Upper lobe of left lung (tissue), 4 donors: Measurements from ENCODE around the gene PHF21A.

Source experiments
- EP300 ChIP-seq, 4 donors: sonication (generic); formaldehyde crosslinking; IDR thresholded peaks; one replicate each; pipeline ENCODE4 v1.5.1; 2017; ENCODE audit warnings: antibody characterized with exemption in 4 of 4, control low read depth in 2 of 4
- TF ChIP-seq, protein P1 (sequence below), 6 experiments: fragments of 450-650 bp in 4 of 6; fragments of 200-600 bp in 2 of 6; sonication (generic) in 2 of 6; IDR thresholded peaks; one replicate each; pipeline ENCODE4 v1.5.1; 2016 to 2019; ENCODE audit warnings: antibody characterized with exemption in 6 of 6

DNA sequence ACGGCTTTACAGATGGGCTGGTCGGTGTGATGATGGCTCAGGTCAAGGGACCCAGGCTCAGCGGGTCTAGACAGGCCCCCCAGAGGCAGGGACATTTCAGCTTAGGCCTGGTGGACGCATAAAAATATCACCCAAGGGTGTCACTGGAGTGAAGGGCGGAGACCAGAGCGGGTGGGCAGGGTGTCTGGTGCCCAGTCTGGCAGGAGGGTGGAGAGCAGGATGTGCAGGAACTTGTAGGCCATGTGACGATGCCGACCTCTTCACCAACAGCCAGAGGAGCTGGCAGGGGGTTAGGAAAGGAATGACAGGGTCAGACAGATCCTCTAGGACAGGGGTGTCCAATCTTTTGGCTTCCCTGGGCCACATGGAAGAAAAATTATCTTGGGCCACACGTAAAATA, 231.3 kb downstream of the PHF21A start:
- TF ChIP-seq, protein P1, sequence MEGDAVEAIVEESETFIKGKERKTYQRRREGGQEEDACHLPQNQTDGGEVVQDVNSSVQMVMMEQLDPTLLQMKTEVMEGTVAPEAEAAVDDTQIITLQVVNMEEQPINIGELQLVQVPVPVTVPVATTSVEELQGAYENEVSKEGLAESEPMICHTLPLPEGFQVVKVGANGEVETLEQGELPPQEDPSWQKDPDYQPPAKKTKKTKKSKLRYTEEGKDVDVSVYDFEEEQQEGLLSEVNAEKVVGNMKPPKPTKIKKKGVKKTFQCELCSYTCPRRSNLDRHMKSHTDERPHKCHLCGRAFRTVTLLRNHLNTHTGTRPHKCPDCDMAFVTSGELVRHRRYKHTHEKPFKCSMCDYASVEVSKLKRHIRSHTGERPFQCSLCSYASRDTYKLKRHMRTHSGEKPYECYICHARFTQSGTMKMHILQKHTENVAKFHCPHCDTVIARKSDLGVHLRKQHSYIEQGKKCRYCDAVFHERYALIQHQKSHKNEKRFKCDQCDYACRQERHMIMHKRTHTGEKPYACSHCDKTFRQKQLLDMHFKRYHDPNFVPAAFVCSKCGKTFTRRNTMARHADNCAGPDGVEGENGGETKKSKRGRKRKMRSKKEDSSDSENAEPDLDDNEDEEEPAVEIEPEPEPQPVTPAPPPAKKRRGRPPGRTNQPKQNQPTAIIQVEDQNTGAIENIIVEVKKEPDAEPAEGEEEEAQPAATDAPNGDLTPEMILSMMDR (IDR thresholded peaks at IDR 0.05) = no peak
- no peak for TF ChIP-seq EP300 (IDR thresholded peaks at IDR 0.05)
